ENCODE results near the gene CCDC69.

DNA sequence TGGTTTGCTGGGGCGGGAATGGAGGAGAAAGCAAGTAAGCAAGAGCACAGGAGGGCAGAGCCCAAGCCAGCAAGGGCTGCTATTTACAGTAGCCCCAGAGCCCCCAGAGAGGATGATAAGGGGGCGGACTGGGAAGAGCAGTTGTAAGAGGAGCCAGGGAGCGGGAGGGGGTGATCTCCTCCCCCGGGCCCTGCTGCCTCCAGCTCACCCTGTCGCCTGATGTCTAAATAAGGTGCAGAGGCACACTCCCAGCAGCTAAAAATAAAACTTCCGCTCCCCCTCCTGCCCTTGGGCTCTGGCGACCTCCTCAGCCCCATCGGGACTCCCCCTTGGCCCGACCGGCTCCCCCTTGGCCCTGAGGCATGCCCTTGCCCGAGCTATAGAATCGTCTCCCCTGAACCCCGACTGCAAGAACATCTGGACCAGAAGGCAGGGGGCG, 14.4 kb upstream of the CCDC69 start:
- no peak for TF ChIP-seq EP300 (IDR thresholded peaks at IDR 0.05)
- TF ChIP-seq, protein P1, sequence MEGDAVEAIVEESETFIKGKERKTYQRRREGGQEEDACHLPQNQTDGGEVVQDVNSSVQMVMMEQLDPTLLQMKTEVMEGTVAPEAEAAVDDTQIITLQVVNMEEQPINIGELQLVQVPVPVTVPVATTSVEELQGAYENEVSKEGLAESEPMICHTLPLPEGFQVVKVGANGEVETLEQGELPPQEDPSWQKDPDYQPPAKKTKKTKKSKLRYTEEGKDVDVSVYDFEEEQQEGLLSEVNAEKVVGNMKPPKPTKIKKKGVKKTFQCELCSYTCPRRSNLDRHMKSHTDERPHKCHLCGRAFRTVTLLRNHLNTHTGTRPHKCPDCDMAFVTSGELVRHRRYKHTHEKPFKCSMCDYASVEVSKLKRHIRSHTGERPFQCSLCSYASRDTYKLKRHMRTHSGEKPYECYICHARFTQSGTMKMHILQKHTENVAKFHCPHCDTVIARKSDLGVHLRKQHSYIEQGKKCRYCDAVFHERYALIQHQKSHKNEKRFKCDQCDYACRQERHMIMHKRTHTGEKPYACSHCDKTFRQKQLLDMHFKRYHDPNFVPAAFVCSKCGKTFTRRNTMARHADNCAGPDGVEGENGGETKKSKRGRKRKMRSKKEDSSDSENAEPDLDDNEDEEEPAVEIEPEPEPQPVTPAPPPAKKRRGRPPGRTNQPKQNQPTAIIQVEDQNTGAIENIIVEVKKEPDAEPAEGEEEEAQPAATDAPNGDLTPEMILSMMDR (IDR thresholded peaks at IDR 0.05), result no peak

Data from esophagus muscularis mucosa (tissue), 3 donors.